Liver (tissue), 3 donors: ENCODE results near the gene MEN1.

ENCODE experiments used
- JUND ChIP-seq, 2 donors: IDR thresholded peaks; 2 replicates each; pipeline ENCODE4 v1.6.1; 2016; ENCODE audit warnings: antibody characterized with exemption in 2 of 2
- RXRA ChIP-seq, 2 donors: IDR thresholded peaks; 2 replicates each; pipeline ENCODE4 v1.6.1; 2017 to 2018; ENCODE audit warnings: antibody characterized with exemption in 2 of 2, mild to moderate bottlenecking in 1 of 2
- SP1 ChIP-seq: IDR thresholded peaks from 2 replicates; pipeline ENCODE4 v1.6.1; 2018; ENCODE audit warnings: antibody characterized with exemption, mild to moderate bottlenecking
- TF ChIP-seq, protein P1 (sequence below): fragments of 150-350 bp; IDR thresholded peaks from 2 replicates; pipeline ENCODE4 v1.5.1; 2017; ENCODE audit warnings: improper control_type of control experiment, low read depth, low read length; ENCODE audit not compliant: missing input control
- TF ChIP-seq, protein P2 (sequence below): IDR thresholded peaks from 2 replicates; pipeline ENCODE4 v1.6.1; 2016; ENCODE audit warnings: antibody characterized with exemption
- TF ChIP-seq, protein P3 (sequence below): IDR thresholded peaks from 2 replicates; pipeline ENCODE4 v1.6.1; 2016; ENCODE audit warnings: antibody characterized with exemption
- donor health status: healthy.
- donor health status: healthy.

DNA sequence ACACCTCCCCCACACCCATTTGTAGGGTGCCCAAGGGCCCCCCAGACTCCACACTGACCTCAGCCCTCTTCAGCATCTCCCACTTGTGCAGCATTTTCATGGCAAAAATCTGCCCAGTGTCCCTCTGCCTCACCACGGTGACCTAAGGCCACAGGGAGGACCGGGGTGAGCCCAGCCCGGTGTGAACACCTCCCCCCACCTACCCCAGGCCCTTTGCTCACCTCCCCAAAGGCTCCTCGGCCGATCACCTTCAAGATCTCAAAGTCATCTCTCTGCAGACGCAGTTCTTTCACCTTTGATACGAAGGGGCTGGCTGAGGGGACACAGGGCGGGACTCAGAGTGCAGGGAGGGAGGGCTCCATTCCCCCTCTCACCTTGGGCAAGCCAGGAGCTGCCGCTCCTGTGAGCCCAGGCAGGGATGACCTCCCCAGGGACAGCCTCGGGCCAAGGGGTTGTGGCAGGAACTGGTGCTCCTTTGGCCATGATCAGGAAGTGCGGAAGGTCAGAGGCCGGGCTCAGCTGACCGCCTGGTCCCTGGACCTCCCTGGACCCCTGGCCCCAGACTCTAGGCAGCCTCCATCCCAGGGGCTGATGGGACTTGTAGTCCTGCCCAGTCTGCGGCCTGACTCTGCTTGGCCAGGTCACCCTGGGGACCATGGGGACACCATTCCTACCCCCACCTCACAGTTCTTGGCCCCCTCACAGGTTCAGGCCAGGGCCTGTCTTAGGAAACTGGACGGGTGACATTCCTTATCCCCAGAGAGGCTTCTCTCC is 31.4 kb upstream of the MEN1 start:
- TF ChIP-seq, protein P1, sequence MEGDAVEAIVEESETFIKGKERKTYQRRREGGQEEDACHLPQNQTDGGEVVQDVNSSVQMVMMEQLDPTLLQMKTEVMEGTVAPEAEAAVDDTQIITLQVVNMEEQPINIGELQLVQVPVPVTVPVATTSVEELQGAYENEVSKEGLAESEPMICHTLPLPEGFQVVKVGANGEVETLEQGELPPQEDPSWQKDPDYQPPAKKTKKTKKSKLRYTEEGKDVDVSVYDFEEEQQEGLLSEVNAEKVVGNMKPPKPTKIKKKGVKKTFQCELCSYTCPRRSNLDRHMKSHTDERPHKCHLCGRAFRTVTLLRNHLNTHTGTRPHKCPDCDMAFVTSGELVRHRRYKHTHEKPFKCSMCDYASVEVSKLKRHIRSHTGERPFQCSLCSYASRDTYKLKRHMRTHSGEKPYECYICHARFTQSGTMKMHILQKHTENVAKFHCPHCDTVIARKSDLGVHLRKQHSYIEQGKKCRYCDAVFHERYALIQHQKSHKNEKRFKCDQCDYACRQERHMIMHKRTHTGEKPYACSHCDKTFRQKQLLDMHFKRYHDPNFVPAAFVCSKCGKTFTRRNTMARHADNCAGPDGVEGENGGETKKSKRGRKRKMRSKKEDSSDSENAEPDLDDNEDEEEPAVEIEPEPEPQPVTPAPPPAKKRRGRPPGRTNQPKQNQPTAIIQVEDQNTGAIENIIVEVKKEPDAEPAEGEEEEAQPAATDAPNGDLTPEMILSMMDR = no peak
- TF ChIP-seq SP1 (no peak), RXRA (IDR thresholded peaks at IDR 0.05) (no peak), JUND (IDR thresholded peaks at IDR 0.05) (no peak)
- TF ChIP-seq, protein P2, sequence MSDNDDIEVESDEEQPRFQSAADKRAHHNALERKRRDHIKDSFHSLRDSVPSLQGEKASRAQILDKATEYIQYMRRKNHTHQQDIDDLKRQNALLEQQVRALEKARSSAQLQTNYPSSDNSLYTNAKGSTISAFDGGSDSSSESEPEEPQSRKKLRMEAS = no peak
- TF ChIP-seq, protein P3, sequence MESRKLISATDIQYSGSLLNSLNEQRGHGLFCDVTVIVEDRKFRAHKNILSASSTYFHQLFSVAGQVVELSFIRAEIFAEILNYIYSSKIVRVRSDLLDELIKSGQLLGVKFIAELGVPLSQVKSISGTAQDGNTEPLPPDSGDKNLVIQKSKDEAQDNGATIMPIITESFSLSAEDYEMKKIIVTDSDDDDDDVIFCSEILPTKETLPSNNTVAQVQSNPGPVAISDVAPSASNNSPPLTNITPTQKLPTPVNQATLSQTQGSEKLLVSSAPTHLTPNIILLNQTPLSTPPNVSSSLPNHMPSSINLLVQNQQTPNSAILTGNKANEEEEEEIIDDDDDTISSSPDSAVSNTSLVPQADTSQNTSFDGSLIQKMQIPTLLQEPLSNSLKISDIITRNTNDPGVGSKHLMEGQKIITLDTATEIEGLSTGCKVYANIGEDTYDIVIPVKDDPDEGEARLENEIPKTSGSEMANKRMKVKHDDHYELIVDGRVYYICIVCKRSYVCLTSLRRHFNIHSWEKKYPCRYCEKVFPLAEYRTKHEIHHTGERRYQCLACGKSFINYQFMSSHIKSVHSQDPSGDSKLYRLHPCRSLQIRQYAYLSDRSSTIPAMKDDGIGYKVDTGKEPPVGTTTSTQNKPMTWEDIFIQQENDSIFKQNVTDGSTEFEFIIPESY = no peak
